Endodermal cell (in vitro differentiated cells): ENCODE results near the gene SYP. TPM values are rescaled to one million over a fixed set of nuclear protein-coding genes. Genes with fewer than 3 reads are reported as not detected.

Experiments used
- DNase-seq: peaks from one replicate; pipeline ENCODE4 v3.0.0-alpha.2; 2017
- H3K27ac ChIP-seq: 2 replicates; pipeline ENCODE4 v1.5.1; 2013; ENCODE audit warnings: mild to moderate bottlenecking, low read depth, low read length, moderate library complexity
- H3K27me3 ChIP-seq: 2 replicates; pipeline ENCODE4 v1.6.1; 2013; ENCODE audit warnings: mild to moderate bottlenecking, low read length, moderate library complexity; ENCODE audit not compliant: insufficient read depth, control insufficient read depth, poor library complexity, severe bottlenecking
- H3K36me3 ChIP-seq: 2 replicates; pipeline ENCODE4 v1.7.0; 2013; ENCODE audit warnings: mild to moderate bottlenecking, low read length, moderate library complexity; ENCODE audit not compliant: control insufficient read depth, insufficient read depth
- H3K4me1 ChIP-seq: one replicate; pipeline ENCODE4 v1.7.0; 2013; ENCODE audit warnings: low read length; ENCODE audit not compliant: control insufficient read depth, insufficient read depth
- H3K4me3 ChIP-seq: 2 replicates; pipeline ENCODE4 v1.5.1; 2013; ENCODE audit warnings: mild to moderate bottlenecking, low read length, moderate library complexity
- H3K9ac ChIP-seq: 2 replicates; pipeline ENCODE4 v1.6.1; 2013; ENCODE audit warnings: mild to moderate bottlenecking, low read length, moderate library complexity; ENCODE audit not compliant: poor library complexity, severe bottlenecking; ENCODE audit errors: extremely low read depth
- H3K9me3 ChIP-seq: 2 replicates; pipeline ENCODE4 v1.6.1; 2013; ENCODE audit warnings: mild to moderate bottlenecking, low read length, moderate library complexity; ENCODE audit not compliant: control insufficient read depth
- H3K27ac Mint-ChIP-seq: 2 replicates; pipeline ENCODE4 v1.8.0; 2020; ENCODE audit warnings: mixed read lengths
- H3K27me3 Mint-ChIP-seq: 2 replicates; pipeline ENCODE4 v1.8.0; 2021; ENCODE audit warnings: mild to moderate bottlenecking, mixed read lengths; ENCODE audit not compliant: insufficient read depth
- H3K36me3 Mint-ChIP-seq: 2 replicates; pipeline ENCODE4 v1.8.0; 2020; ENCODE audit warnings: low read depth, mixed read lengths
- H3K4me1 Mint-ChIP-seq: 2 replicates; pipeline ENCODE4 v1.8.0; 2020; ENCODE audit warnings: mixed read lengths
- H3K4me3 Mint-ChIP-seq: 2 replicates; pipeline ENCODE4 v1.8.0; 2020; ENCODE audit warnings: mild to moderate bottlenecking, moderate library complexity, mixed read lengths
- H3K9me3 Mint-ChIP-seq: 2 replicates; pipeline ENCODE4 v1.8.0; 2020; ENCODE audit warnings: mild to moderate bottlenecking, mixed read lengths
- WGBS, 2 experiments: methylation state at CpG; one replicate each; pipeline versions ENCODE4 v1.1.5 to v1.1.7; 2013; ENCODE audit warnings: missing lambda C conversion rate in 2 of 2, mixed read lengths in 1 of 2; ENCODE audit not compliant: insufficient coverage in 1 of 2, insufficient read length in 1 of 2; 5-methylcytosine and 5-hydroxymethylcytosine counted together
- total RNA-seq, 2 donors: library from RNA; stranded (reverse); fragmentation: NEBNext Ultra II Directional in 1 of 2; extraction: Animal tissue kit (Norgen Biotek cat#: 25700) in 1 of 2; gene quantifications; 2 replicates in 1 of 2; 3 replicates in 1 of 2; pipeline ENCODE4 v1.2.1, GENCODE V29; 2021
- TF ChIP-seq, protein P1 (sequence below): fragments of 200-600 bp; sonication (generic); conservative IDR thresholded peaks from 2 replicates; pipeline ENCODE4 v1.5.0; 2021; ENCODE audit warnings: antibody characterized with exemption, mild to moderate bottlenecking

SYP gene
- total RNA-seq, 2 donors from 2014 or later: 0.48 to 0.51 TPM

DNA sequence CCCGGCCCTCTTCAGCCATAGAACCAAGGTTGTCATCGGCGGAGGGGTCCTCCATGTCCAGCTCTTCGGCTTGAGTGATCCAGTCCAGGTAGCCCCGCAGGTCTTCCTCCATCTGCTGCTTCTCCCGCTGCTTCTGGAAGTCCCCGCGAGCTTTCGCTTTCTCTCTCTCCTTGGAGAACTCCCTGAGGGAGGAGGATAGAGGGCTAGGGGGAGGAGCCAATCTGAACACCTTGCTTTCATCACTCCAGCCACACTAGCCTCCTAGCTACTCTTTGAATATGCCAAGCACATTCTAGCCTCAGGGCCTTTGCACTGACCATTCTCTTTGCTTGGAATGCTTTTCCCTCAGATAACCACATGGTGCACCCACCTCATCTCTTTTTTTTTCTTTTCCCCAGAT lies 27.0 kb upstream of the SYP start:
- no peaks in the 10 kb centered on the region for H3K36me3 ChIP-seq
- H3K27me3 Mint-ChIP-seq: peaks cover 28% of the 10 kb centered on the region
- TF ChIP-seq, protein P1, sequence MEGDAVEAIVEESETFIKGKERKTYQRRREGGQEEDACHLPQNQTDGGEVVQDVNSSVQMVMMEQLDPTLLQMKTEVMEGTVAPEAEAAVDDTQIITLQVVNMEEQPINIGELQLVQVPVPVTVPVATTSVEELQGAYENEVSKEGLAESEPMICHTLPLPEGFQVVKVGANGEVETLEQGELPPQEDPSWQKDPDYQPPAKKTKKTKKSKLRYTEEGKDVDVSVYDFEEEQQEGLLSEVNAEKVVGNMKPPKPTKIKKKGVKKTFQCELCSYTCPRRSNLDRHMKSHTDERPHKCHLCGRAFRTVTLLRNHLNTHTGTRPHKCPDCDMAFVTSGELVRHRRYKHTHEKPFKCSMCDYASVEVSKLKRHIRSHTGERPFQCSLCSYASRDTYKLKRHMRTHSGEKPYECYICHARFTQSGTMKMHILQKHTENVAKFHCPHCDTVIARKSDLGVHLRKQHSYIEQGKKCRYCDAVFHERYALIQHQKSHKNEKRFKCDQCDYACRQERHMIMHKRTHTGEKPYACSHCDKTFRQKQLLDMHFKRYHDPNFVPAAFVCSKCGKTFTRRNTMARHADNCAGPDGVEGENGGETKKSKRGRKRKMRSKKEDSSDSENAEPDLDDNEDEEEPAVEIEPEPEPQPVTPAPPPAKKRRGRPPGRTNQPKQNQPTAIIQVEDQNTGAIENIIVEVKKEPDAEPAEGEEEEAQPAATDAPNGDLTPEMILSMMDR: no peak
- no peaks in the 10 kb centered on the region for H3K4me1 Mint-ChIP-seq
- H3K4me3 ChIP-seq: no peak overlapping the region
- no peaks in the 10 kb centered on the region for H3K4me1 ChIP-seq
- no peak overlapping the region for H3K4me3 Mint-ChIP-seq
- H3K9me3 ChIP-seq: no peaks in the 10 kb centered on the region
- H3K27ac Mint-ChIP-seq: no peak overlapping the region
- no peaks in the 10 kb centered on the region for H3K36me3 Mint-ChIP-seq
- H3K27ac ChIP-seq: no peak overlapping the region
- no peaks in the 10 kb centered on the region for H3K27me3 ChIP-seq
- no peak overlapping the region for H3K9ac ChIP-seq
- H3K9me3 Mint-ChIP-seq: peaks cover 76% of the 10 kb centered on the region
- 97 to 100% methylated on average over 1 to 5 of the region's 9 CpGs for WGBS, 2 experiments
- DNase-seq: no peak

- H3K4me1 Mint-ChIP-seq: no peaks in the 10 kb centered on the region
- H3K27me3 Mint-ChIP-seq: peaks cover 28% of the 10 kb centered on the region
- Histone ChIP-seq H3K4me3 (no peak overlapping the region), H3K9me3 (no peaks in the 10 kb centered on the region), H3K36me3 (no peaks in the 10 kb centered on the region), H3K9ac (no peak overlapping the region), H3K27me3 (no peaks in the 10 kb centered on the region), H3K4me1 (no peaks in the 10 kb centered on the region), H3K27ac (no peak overlapping the region)
- no peaks in the 10 kb centered on the region for H3K36me3 Mint-ChIP-seq
- peaks cover 72% of the 10 kb centered on the region for H3K9me3 Mint-ChIP-seq
- 75 to 84% methylated on average over 2 to 14 of the region's 14 CpGs for WGBS, 2 experiments
- no peak overlapping the region for H3K4me3 Mint-ChIP-seq
- no peak overlapping the region for H3K27ac Mint-ChIP-seq
- no peak for DNase-seq
- TF ChIP-seq, protein P1: no peak
Observed at GRCh38 chrX:49225858-49226257, 25.9 kb upstream of the SYP start.

DNA sequence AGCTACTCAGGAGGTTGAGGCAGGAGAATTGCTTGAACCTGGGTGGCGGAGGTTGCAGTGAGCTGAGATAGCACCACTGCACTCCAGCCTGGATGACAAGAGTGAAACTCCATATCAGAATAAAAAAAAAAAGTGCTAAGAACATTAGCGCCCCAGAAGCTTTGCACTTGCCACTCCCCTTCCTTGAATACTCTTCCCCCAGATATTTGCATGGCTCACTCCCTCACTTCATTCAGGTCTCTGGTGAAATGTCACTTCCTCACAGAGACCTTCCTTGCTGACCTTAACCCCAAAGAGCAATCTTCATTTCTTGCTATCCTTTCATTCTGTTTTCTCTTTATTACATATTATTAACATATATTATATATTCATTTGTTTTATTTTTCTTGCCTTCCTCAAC lies 21.9 kb upstream of the SYP start:
- Mint-ChIP-seq H3K27ac (no peak overlapping the region), H3K9me3 (peaks cover 78% of the 10 kb centered on the region), H3K4me3 (no peak overlapping the region), H3K4me1 (no peaks in the 10 kb centered on the region), H3K27me3 (peaks cover 30% of the 10 kb centered on the region), H3K36me3 (no peaks in the 10 kb centered on the region)
- Histone ChIP-seq H3K4me3 (no peak overlapping the region), H3K27ac (no peak overlapping the region), H3K36me3 (no peaks in the 10 kb centered on the region), H3K4me1 (no peaks in the 10 kb centered on the region), H3K9me3 (no peaks in the 10 kb centered on the region), H3K27me3 (no peaks in the 10 kb centered on the region), H3K9ac (no peak overlapping the region)
- DNase-seq: no peak
- TF ChIP-seq, protein P1: no peak
- 67 to 68% methylated on average over 1 to 2 of the region's 2 CpGs for WGBS, 2 experiments
